Muscle of leg (tissue), 11 donors: Measurements from ENCODE around the gene RNF34. TPM values are rescaled to one million over a fixed set of nuclear protein-coding genes. Genes with fewer than 3 reads are reported as not detected.

ENCODE experiments used
- DNase-seq: peaks from one replicate; pipeline ENCODE4 v3.0.0; 2013
- H3K27ac ChIP-seq: one replicate; pipeline ENCODE4 v1.5.1; 2013; ENCODE audit warnings: mild to moderate bottlenecking, low read length, control low read depth
- H3K27me3 ChIP-seq: one replicate; pipeline ENCODE4 v1.6.1; 2013; ENCODE audit warnings: low read length; ENCODE audit not compliant: control insufficient read depth, insufficient read depth
- H3K36me3 ChIP-seq: one replicate; pipeline ENCODE4 v1.6.1; 2013; ENCODE audit warnings: low read length; ENCODE audit not compliant: control insufficient read depth, insufficient read depth
- H3K4me1 ChIP-seq: one replicate; pipeline ENCODE4 v1.6.1; 2013; ENCODE audit warnings: low read length; ENCODE audit not compliant: control insufficient read depth, insufficient read depth
- H3K4me3 ChIP-seq: one replicate; pipeline ENCODE4 v1.5.1; 2013; ENCODE audit warnings: low read length, control low read depth
- H3K9me3 ChIP-seq: replicated peaks from 2 replicates; pipeline ENCODE4 v1.6.1; 2013; ENCODE audit warnings: low read depth, low read length; ENCODE audit not compliant: control insufficient read depth
- WGBS: methylation state at CpG from one replicate; pipeline ENCODE4 v1.1.5; 2013; ENCODE audit warnings: missing lambda C conversion rate; ENCODE audit not compliant: insufficient coverage; 5-methylcytosine and 5-hydroxymethylcytosine counted together
- polyA plus RNA-seq, 8 donors: library from polyadenylated mRNA; unstranded; fragments of 120-200 nt; gene quantifications; one replicate each; pipeline versions ENCODE4 v1.2.1 to v1.2.3, GENCODE V29; 2013; ENCODE audit warnings: inconsistent platforms in 1 of 8, low replicate concordance in 1 of 8; ENCODE audit not compliant: insufficient read length in 8 of 8, insufficient read depth in 1 of 8
- total RNA-seq: library from RNA; stranded (reverse); fragments of 120-200 nt; gene quantifications from one replicate; pipeline ENCODE4 v1.2.4, GENCODE V29; 2013

Gene RNF34
- total and polyA plus RNA-seq, 9 donors, result 24.0 to 33.7 (median 27.7) TPM

- Histone ChIP-seq H3K9me3 (no peaks in the 10 kb centered on the region), H3K4me1 (peaks cover 25% of the 10 kb centered on the region), H3K4me3 (no peak overlapping the region), H3K27ac (peak overlapping the region; percentile 75), H3K27me3 (no peaks in the 10 kb centered on the region), H3K36me3 (peaks cover 48% of the 10 kb centered on the region)
- WGBS, result 63% methylated on average over 2 of the region's 4 CpGs
- DNase-seq, result no peak
These were observed 44.9 kb downstream of the RNF34 start for GRCh38 chr12:121444842-121445202.

GRCh38 chr12:121446750-121447149, 46.8 kb downstream of the RNF34 start:
- no peak for DNase-seq
- Histone ChIP-seq H3K27ac (no peak overlapping the region), H3K4me3 (no peak overlapping the region), H3K4me1 (peaks cover 25% of the 10 kb centered on the region), H3K9me3 (no peaks in the 10 kb centered on the region), H3K27me3 (no peaks in the 10 kb centered on the region), H3K36me3 (peaks cover 31% of the 10 kb centered on the region)
- WGBS, result no CpG with 5 or more reads among the region's 3 CpGs

- no peak for DNase-seq
- Histone ChIP-seq H3K4me1 (peaks cover 18% of the 10 kb centered on the region), H3K4me3 (no peak overlapping the region), H3K9me3 (no peaks in the 10 kb centered on the region), H3K27ac (no peak overlapping the region), H3K36me3 (peaks cover 21% of the 10 kb centered on the region), H3K27me3 (no peaks in the 10 kb centered on the region)
- WGBS, result 84% methylated on average over 14 of the region's 16 CpGs
These were observed 48.9 kb downstream of the RNF34 start for GRCh38 chr12:121448771-121449315.

- no peak overlapping the region for H3K27ac ChIP-seq
- peaks cover 8% of the 10 kb centered on the region for H3K36me3 ChIP-seq
- no peaks in the 10 kb centered on the region for H3K9me3 ChIP-seq
- H3K27me3 ChIP-seq, result no peaks in the 10 kb centered on the region
- H3K4me3 ChIP-seq, result no peak overlapping the region
- no CpG with 5 or more reads among the region's 4 CpGs for WGBS
- peak; percentile 53 for DNase-seq
- H3K4me1 ChIP-seq, result peaks cover 5% of the 10 kb centered on the region
These were observed 52.0 kb downstream of the RNF34 start for GRCh38 chr12:121451961-121452339.

- WGBS, result 59% methylated on average over 21 of the region's 35 CpGs
- Histone ChIP-seq H3K27ac (no peak overlapping the region), H3K4me1 (peaks cover 5% of the 10 kb centered on the region)
These were observed 52.5 kb downstream of the RNF34 start for GRCh38 chr12:121452340-121452984.

GRCh38 chr12:121452985-121453360, 53.1 kb downstream of the RNF34 start:
- no peak overlapping the region for H3K27ac ChIP-seq
- no peaks in the 10 kb centered on the region for H3K27me3 ChIP-seq
- DNase-seq, result no peak
- H3K36me3 ChIP-seq, result peaks cover 8% of the 10 kb centered on the region
- no peak overlapping the region for H3K4me3 ChIP-seq
- no peaks in the 10 kb centered on the region for H3K9me3 ChIP-seq
- H3K4me1 ChIP-seq, result peaks cover 5% of the 10 kb centered on the region
- 79% methylated on average over 39 of the region's 39 CpGs for WGBS

More at GRCh38 chr12:121452340-121452984, 52.5 kb downstream of the RNF34 start:
- H3K27me3 ChIP-seq, result no peaks in the 10 kb centered on the region
- H3K36me3 ChIP-seq, result peaks cover 8% of the 10 kb centered on the region
- no peaks in the 10 kb centered on the region for H3K9me3 ChIP-seq
- DNase-seq, result no peak
- no peak overlapping the region for H3K4me3 ChIP-seq

GRCh38 chr12:121453629-121454028, 53.7 kb downstream of the RNF34 start:
- DNase-seq, result no peak
- Histone ChIP-seq H3K4me1 (peaks cover 5% of the 10 kb centered on the region), H3K9me3 (no peaks in the 10 kb centered on the region), H3K36me3 (peaks cover 7% of the 10 kb centered on the region), H3K4me3 (no peak overlapping the region), H3K27ac (no peak overlapping the region), H3K27me3 (no peaks in the 10 kb centered on the region)
- WGBS, result 78% methylated on average over 18 of the region's 18 CpGs

- DNase-seq, result no peak
- H3K27me3 ChIP-seq, result no peaks in the 10 kb centered on the region
- H3K4me3 ChIP-seq, result no peak overlapping the region
- H3K9me3 ChIP-seq, result no peaks in the 10 kb centered on the region
- peaks cover 5% of the 10 kb centered on the region for H3K4me1 ChIP-seq
- peaks cover 6% of the 10 kb centered on the region for H3K36me3 ChIP-seq
- 84% methylated on average over 5 of the region's 6 CpGs for WGBS
- H3K27ac ChIP-seq, result no peak overlapping the region
These were observed 55.0 kb downstream of the RNF34 start for GRCh38 chr12:121454921-121455320.

- Histone ChIP-seq H3K4me1 (peaks cover 5% of the 10 kb centered on the region), H3K36me3 (peaks cover 6% of the 10 kb centered on the region)
- 72% methylated on average over 19 of the region's 23 CpGs for WGBS
These were observed 56.0 kb downstream of the RNF34 start for GRCh38 chr12:121455766-121456420.

GRCh38 chr12:121456551-121456950, 56.6 kb downstream of the RNF34 start:
- no peaks in the 10 kb centered on the region for H3K9me3 ChIP-seq
- WGBS, result 58% methylated on average over 7 of the region's 8 CpGs
- no peak overlapping the region for H3K27ac ChIP-seq
- no peaks in the 10 kb centered on the region for H3K27me3 ChIP-seq
- DNase-seq, result no peak
- peaks cover 7% of the 10 kb centered on the region for H3K4me1 ChIP-seq
- peaks cover 4% of the 10 kb centered on the region for H3K36me3 ChIP-seq
- no peak overlapping the region for H3K4me3 ChIP-seq

More at GRCh38 chr12:121455766-121456420, 56.0 kb downstream of the RNF34 start:
- Histone ChIP-seq H3K9me3 (no peaks in the 10 kb centered on the region), H3K4me3 (no peak overlapping the region), H3K27ac (no peak overlapping the region), H3K27me3 (no peaks in the 10 kb centered on the region)
- no peak for DNase-seq
